Lung (tissue), 12 donors: ENCODE measurements around the gene FLVCR2. TPM values are rescaled to one million over a fixed set of nuclear protein-coding genes. Genes with fewer than 3 reads are reported as not detected.

Experiments
- ATAC-seq: fragments of 200-7000 bp; cut with Tn5 transposase; one replicate; pipeline ENCODE4 v1.9.1; 2020; ENCODE audit warnings: moderate number of reproducible peaks; ENCODE audit not compliant: insufficient read depth, low FRiP score
- DNase-seq, 3 donors: peaks; one replicate each; pipeline ENCODE4 v3.0.0-alpha.2; 2013 to 2017
- H3K27ac ChIP-seq, 2 donors: one replicate each; pipeline ENCODE4 v1.5.1; 2013; ENCODE audit warnings: mild to moderate bottlenecking in 2 of 2, moderate library complexity in 2 of 2, control low read depth in 1 of 2, inconsistent platforms in 1 of 2, low read depth in 1 of 2, low read length in 1 of 2
- H3K27me3 ChIP-seq, 3 donors: one replicate each; pipeline ENCODE4 v1.5.1; 2013; ENCODE audit warnings: low read length in 2 of 3; ENCODE audit not compliant: control insufficient read depth in 3 of 3, insufficient read depth in 3 of 3
- H3K36me3 ChIP-seq, 4 donors: one replicate each; pipeline ENCODE4 v1.5.1; 2013; ENCODE audit warnings: low read length in 4 of 4, mild to moderate bottlenecking in 1 of 4, moderate library complexity in 1 of 4; ENCODE audit not compliant: control insufficient read depth in 4 of 4, insufficient read depth in 4 of 4
- H3K4me1 ChIP-seq, 5 donors: one replicate each; pipeline ENCODE4 v1.5.1; 2013; ENCODE audit warnings: low read length in 5 of 5, mild to moderate bottlenecking in 2 of 5, moderate library complexity in 1 of 5; ENCODE audit not compliant: control insufficient read depth in 5 of 5, insufficient read depth in 5 of 5
- H3K4me3 ChIP-seq: one replicate; pipeline ENCODE4 v1.5.1; 2013; ENCODE audit warnings: mild to moderate bottlenecking, control low read depth, moderate library complexity
- H3K9ac ChIP-seq, 2 donors: one replicate each; pipeline ENCODE4 v1.5.1; 2013; ENCODE audit warnings: low read length in 2 of 2, control low read depth in 1 of 2; ENCODE audit not compliant: insufficient read depth in 1 of 2
- H3K9me3 ChIP-seq, 4 donors: one replicate each; pipeline ENCODE4 v1.5.1; 2013; ENCODE audit warnings: low read length in 3 of 4, mild to moderate bottlenecking in 1 of 4, moderate library complexity in 1 of 4; ENCODE audit not compliant: control insufficient read depth in 4 of 4, insufficient read depth in 3 of 4
- CTCF ChIP-seq: IDR thresholded peaks from 2 replicates; pipeline ENCODE4 v1.5.1; 2012; ENCODE audit warnings: mild to moderate bottlenecking; ENCODE audit errors: control extremely low read depth, extremely low read depth
- WGBS, 2 donors: extraction: QIAGEN DNeasy Blood & Tissue Kit; methylation state at CpG; one replicate each; pipeline ENCODE4 v1.1.7; 2013; 5-methylcytosine and 5-hydroxymethylcytosine counted together
- polyA plus RNA-seq, 2 donors: library from polyadenylated mRNA; stranded (reverse); fragments of 200-250 nt; gene quantifications; one replicate each; pipeline ENCODE4 v1.2.1, GENCODE V29; 2013
- total RNA-seq, 2 donors: library from RNA; depleted of rRNA in 1 of 2; stranded (reverse); fragments of >200 nt in 1 of 2; gene quantifications; one replicate each; pipeline ENCODE4 v1.2.1, GENCODE V29; 2014 to 2021
- donor health status: control.
- donor health status: control.
- donor health status: Bipolar disorder and iron deficiency.
- donor health status: healthy.
- donor health status: DM: yes; HTN: yes; CAD: no.

Gene FLVCR2
- total and polyA plus RNA-seq, 4 donors = 4.7 to 37.6 (median 20.5) TPM

- Histone ChIP-seq H3K4me1 (peaks cover 0 to 5% (median 0%) of the 10 kb centered on the region in 5 donors), H3K36me3 (peaks cover 0 to 3% (median 0%) of the 10 kb centered on the region in 4 donors), H3K9me3 (no peaks in the 10 kb centered on the region), H3K27ac (no peak overlapping the region), H3K4me3 (no peak overlapping the region), H3K27me3 (no peaks in the 10 kb centered on the region), H3K9ac (no peak overlapping the region)
- WGBS, 2 donors = 93 to 95% methylated on average over 11 of the region's 11 CpGs
- no peak for ATAC-seq
- TF ChIP-seq CTCF = no peak
- DNase-seq = no peak
These were observed 30.7 kb upstream of the FLVCR2 start for GRCh38 chr14:75547552-75548250.

- 67 to 83% methylated on average over 7 of the region's 7 CpGs for WGBS, 2 donors
- DNase-seq = peak in 1 of 3 donors; percentile 13
- H3K9me3 ChIP-seq = no peaks in the 10 kb centered on the region
- H3K4me3 ChIP-seq = no peak overlapping the region
- H3K36me3 ChIP-seq = peaks cover 0 to 3% (median 0%) of the 10 kb centered on the region in 4 donors
- no peak overlapping the region for H3K27ac ChIP-seq
- TF ChIP-seq CTCF = no peak
- ATAC-seq = no peak
- no peak overlapping the region for H3K9ac ChIP-seq
- H3K27me3 ChIP-seq = no peaks in the 10 kb centered on the region
- H3K4me1 ChIP-seq = peaks cover 0 to 2% (median 0%) of the 10 kb centered on the region in 5 donors
These were observed 29.9 kb upstream of the FLVCR2 start for GRCh38 chr14:75548544-75548943.

- ATAC-seq = no peak
- WGBS, 2 donors = 69 to 71% methylated on average over 5 of the region's 5 CpGs
These were observed 29.3 kb upstream of the FLVCR2 start for GRCh38 chr14:75549169-75549568.

More at GRCh38 chr14:75549169-75549568, 29.3 kb upstream of the FLVCR2 start:
- no peak overlapping the region for H3K4me3 ChIP-seq
- no peaks in the 10 kb centered on the region for H3K27me3 ChIP-seq
- no peak overlapping the region for H3K9ac ChIP-seq
- H3K36me3 ChIP-seq = peaks cover 0 to 3% (median 0%) of the 10 kb centered on the region in 4 donors
- no peak overlapping the region for H3K27ac ChIP-seq
- H3K9me3 ChIP-seq = no peaks in the 10 kb centered on the region
- DNase-seq = no peak
- TF ChIP-seq CTCF = no peak
- H3K4me1 ChIP-seq = peaks cover 0 to 4% (median 0%) of the 10 kb centered on the region in 5 donors
